Loucy (cell line): ENCODE results near the gene GATB.

Experiments
- H2AFZ ChIP-seq: fragments of 200-600 bp; sonication (generic); 2 replicates; pipeline ENCODE4 v1.6.0; 2016; ENCODE audit warnings: antibody characterized with exemption, mild to moderate bottlenecking, low read length, moderate library complexity
- H3F3A ChIP-seq: fragments of 200-600 bp; 2 replicates; pipeline ENCODE4 v1.6.0; 2016; ENCODE audit warnings: antibody characterized with exemption, low read depth, mild to moderate bottlenecking
- H3K27me3 ChIP-seq: fragments of 200-600 bp; sonication (generic); 2 replicates; pipeline ENCODE4 v1.6.1; 2014; ENCODE audit warnings: low read length, mild to moderate bottlenecking; ENCODE audit not compliant: insufficient read depth, poor library complexity, severe bottlenecking
- H3K36me3 ChIP-seq: fragments of 200-600 bp; sonication (generic); 2 replicates; pipeline ENCODE4 v1.6.1; 2016; ENCODE audit warnings: low read length; ENCODE audit not compliant: insufficient read depth
- H3K4me1 ChIP-seq: fragments of 200-600 bp; sonication (generic); 2 replicates; pipeline ENCODE4 v1.5.1; 2014; ENCODE audit warnings: low read length, mild to moderate bottlenecking; ENCODE audit not compliant: insufficient read depth, poor library complexity, severe bottlenecking
- H3K4me2 ChIP-seq: fragments of 200-600 bp; sonication (generic); 2 replicates; pipeline ENCODE4 v1.6.0; 2014; ENCODE audit warnings: antibody characterized with exemption, low read length, low read depth, mild to moderate bottlenecking; ENCODE audit not compliant: poor library complexity, severe bottlenecking
- H3K4me3 ChIP-seq: fragments of 200-600 bp; sonication (generic); 2 replicates; pipeline ENCODE4 v1.5.1; 2014; ENCODE audit warnings: low read length, mild to moderate bottlenecking, mixed read lengths; ENCODE audit not compliant: poor library complexity, severe bottlenecking
- H3K79me2 ChIP-seq: fragments of 200-600 bp; sonication (generic); 2 replicates; pipeline ENCODE4 v1.6.1; 2014; ENCODE audit warnings: low read length; ENCODE audit not compliant: insufficient read depth
- H3K9ac ChIP-seq: fragments of 200-600 bp; sonication (generic); 2 replicates; pipeline ENCODE4 v1.6.0; 2014; ENCODE audit warnings: mild to moderate bottlenecking, low read depth, low read length, moderate library complexity; ENCODE audit not compliant: poor library complexity, severe bottlenecking
- H3K9me2 ChIP-seq: fragments of 200-600 bp; sonication (generic); replicated peaks from 2 replicates; pipeline ENCODE4 v1.6.1; 2016; ENCODE audit warnings: low read depth, low read length, mixed read lengths
- H3K9me3 ChIP-seq: fragments of 200-600 bp; sonication (generic); 2 replicates; pipeline ENCODE4 v1.6.1; 2014; ENCODE audit warnings: mild to moderate bottlenecking, antibody characterized with exemption, low read length, low read depth; ENCODE audit not compliant: insufficient read depth
- H4K20me1 ChIP-seq: fragments of 200-600 bp; sonication (generic); 2 replicates; pipeline ENCODE4 v1.6.0; 2014; ENCODE audit warnings: antibody characterized with exemption, low read length, mild to moderate bottlenecking; ENCODE audit not compliant: insufficient read depth, poor library complexity, severe bottlenecking
- EZH2phosphoT487 ChIP-seq: fragments of 200-600 bp; IDR thresholded peaks from 2 replicates; pipeline ENCODE4 v1.6.1; 2018; ENCODE audit warnings: antibody characterized with exemption, mild to moderate bottlenecking, moderate library complexity, borderline replicate concordance
- TF ChIP-seq, protein P1 (sequence below): fragments of 200-600 bp; sonication (generic); conservative IDR thresholded peaks from 2 replicates; pipeline ENCODE4 v1.5.1; 2014; ENCODE audit warnings: mild to moderate bottlenecking, antibody characterized with exemption, low read length

Gene GATB

DNA sequence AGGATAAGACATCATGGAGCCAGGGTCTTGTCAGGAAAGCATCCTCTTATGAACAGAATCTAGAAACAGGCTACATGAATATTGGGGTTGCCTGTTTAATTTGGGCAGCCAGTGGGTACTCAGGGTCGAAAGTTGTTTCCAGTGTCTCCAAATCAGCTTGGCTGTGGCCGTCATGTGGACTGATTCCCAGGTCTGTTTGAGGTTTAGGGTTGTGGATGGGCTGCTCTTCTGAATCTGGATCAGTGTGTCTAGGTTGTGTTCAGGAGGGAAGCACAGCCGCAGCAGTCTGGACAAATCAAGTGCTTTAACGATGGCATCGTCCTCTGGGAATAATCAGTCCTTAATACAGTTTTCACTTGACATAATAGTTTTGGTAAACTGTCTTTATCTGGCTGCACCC is 94.3 kb downstream of the GATB start:
- no peaks in the 10 kb centered on the region for H4K20me1 ChIP-seq
- H3K36me3 ChIP-seq = no peaks in the 10 kb centered on the region
- no peaks in the 10 kb centered on the region for H3K79me2 ChIP-seq
- peak overlapping the region; percentile 39 for H3K4me2 ChIP-seq
- H3K4me3 ChIP-seq = no peak overlapping the region
- no peaks in the 10 kb centered on the region for H3F3A ChIP-seq
- peaks cover 51% of the 10 kb centered on the region for H3K4me1 ChIP-seq
- H3K9me2 ChIP-seq = no peaks in the 10 kb centered on the region
- no peaks in the 10 kb centered on the region for H3K27me3 ChIP-seq
- H3K9me3 ChIP-seq = no peaks in the 10 kb centered on the region
- no peak for TF ChIP-seq EZH2phosphoT487
- TF ChIP-seq, protein P1, sequence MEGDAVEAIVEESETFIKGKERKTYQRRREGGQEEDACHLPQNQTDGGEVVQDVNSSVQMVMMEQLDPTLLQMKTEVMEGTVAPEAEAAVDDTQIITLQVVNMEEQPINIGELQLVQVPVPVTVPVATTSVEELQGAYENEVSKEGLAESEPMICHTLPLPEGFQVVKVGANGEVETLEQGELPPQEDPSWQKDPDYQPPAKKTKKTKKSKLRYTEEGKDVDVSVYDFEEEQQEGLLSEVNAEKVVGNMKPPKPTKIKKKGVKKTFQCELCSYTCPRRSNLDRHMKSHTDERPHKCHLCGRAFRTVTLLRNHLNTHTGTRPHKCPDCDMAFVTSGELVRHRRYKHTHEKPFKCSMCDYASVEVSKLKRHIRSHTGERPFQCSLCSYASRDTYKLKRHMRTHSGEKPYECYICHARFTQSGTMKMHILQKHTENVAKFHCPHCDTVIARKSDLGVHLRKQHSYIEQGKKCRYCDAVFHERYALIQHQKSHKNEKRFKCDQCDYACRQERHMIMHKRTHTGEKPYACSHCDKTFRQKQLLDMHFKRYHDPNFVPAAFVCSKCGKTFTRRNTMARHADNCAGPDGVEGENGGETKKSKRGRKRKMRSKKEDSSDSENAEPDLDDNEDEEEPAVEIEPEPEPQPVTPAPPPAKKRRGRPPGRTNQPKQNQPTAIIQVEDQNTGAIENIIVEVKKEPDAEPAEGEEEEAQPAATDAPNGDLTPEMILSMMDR = no peak
- H3K9ac ChIP-seq = peak overlapping the region; percentile 44
- peak overlapping the region; percentile 69; the same call in 1 of the 2 replicates for H2AFZ ChIP-seq

DNA sequence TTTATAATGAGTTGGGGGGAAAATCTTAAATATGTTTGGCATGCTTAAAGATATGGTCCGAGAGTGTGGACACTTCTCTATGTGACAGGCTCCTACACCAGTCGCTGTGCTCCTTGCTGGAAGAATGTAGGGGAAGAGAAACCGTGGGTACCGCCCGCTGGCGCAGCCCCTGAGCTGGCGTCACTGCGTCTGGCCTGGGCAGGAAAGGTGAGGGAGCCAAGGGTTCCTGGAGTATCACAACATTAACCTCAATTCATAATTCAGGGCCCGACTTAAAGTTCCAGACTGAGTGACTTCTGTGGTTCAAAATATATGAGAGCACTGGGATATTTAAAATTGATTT is 95.1 kb downstream of the GATB start:
- Histone ChIP-seq H4K20me1 (no peaks in the 10 kb centered on the region), H3K79me2 (no peaks in the 10 kb centered on the region), H3K4me1 (peaks cover 51% of the 10 kb centered on the region), H2AFZ (no peak overlapping the region), H3K4me3 (no peak overlapping the region), H3F3A (no peaks in the 10 kb centered on the region), H3K27me3 (no peaks in the 10 kb centered on the region), H3K4me2 (no peak overlapping the region), H3K36me3 (no peaks in the 10 kb centered on the region), H3K9me3 (no peaks in the 10 kb centered on the region), H3K9me2 (no peaks in the 10 kb centered on the region), H3K9ac (no peak overlapping the region)
- TF ChIP-seq, protein P1 = no peak
- TF ChIP-seq EZH2phosphoT487 = no peak

DNA sequence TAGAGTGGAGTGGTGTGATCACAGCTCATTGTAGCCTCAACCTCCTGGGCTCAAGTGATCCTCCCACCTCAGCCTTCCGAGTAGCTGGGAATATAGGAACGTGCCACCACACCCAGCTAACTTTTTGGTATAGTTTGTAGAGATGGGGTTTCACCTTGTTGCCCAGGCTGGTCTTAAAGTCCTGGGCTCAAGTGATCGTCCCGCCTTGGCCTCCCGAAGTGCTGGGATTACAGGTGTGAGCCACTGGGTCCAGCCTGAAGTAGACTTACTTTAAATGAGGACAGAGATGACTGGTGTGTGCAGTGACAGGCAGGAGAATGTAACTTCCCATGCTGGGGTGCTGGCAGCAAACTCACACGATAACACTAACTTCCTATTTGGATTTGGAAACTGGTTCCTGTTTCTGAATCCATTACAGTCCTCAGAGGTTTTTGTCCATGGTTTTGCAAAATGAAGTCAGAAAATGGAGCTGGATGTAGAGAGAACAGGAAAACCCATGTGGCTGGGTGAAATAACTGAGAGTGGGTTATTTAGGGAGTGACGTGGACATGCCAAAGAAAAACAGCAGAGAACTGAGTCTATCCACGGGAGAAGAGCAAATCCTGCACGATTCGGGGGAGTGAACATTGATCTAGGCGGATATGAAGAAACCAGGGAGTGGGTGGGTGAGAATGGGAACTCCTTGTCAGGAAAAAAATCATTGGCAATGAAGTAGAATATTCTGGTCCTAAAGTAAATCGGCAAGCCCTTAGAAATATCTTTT is 95.6 kb downstream of the GATB start:
- Histone ChIP-seq H3K36me3 (no peaks in the 10 kb centered on the region), H3F3A (no peaks in the 10 kb centered on the region), H3K27me3 (no peaks in the 10 kb centered on the region), H4K20me1 (no peaks in the 10 kb centered on the region), H3K4me3 (no peak overlapping the region), H3K4me1 (peaks cover 54% of the 10 kb centered on the region), H2AFZ (no peak overlapping the region), H3K79me2 (no peaks in the 10 kb centered on the region), H3K9ac (no peak overlapping the region), H3K4me2 (no peak overlapping the region), H3K9me3 (no peaks in the 10 kb centered on the region), H3K9me2 (no peaks in the 10 kb centered on the region)
- TF ChIP-seq, protein P1 = no peak
- no peak for TF ChIP-seq EZH2phosphoT487
